CD4-positive, alpha-beta T cell treated with Interleukin-2 at 100 ng/mL for 4 hours (primary cell): ENCODE data around the gene TMED4.
A peak's percentile ranks its signal among the peaks of the same experiment; 100 is the strongest.

Source experiments
- DNase-seq: peaks from one replicate; pipeline ENCODE4 v3.0.0-alpha.2; 2020; ENCODE audit warnings: low spot score

Gene TMED4

DNA sequence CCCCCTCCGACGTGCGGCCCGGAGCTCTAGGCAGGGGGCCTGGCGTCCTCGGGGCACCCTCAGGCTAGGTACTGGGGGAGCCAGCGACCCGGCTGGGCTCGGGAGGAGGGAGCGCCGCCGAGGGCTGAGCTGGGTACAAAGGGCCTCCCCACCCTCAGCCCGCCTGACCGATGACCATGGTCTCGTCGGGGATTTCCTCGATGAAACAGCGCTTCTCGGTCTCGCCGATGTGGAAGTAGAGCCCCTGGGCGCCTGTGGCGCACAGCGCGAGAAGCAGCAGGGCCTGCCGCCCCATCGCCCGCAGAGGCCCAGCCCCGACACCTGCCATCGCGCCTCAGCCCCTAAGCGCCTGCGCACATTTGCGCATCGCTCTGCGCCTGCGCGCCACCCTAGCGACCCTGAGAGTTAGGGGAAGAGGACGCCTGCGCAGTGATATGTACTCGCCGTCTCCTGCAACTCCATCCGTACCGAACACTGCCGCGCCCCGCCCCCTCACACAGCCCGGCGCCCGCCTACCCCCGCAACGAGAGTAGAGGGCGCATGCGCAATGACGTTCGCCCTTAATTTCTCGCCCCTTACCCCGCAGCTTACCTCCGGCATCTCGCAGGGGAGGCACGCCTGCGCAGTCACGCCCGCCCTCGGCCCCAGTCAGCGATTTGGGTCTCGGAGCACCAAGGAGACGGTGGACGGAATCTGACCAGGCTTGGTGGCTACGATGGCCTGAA is at the start of gene TMED4:
Gene TMED4, minus strand, starts transcription at position 353 of the 725 bp plus-strand sequence. Its CDS starts 25 bp downstream, at position 328.
- DNase-seq, result peak; percentile 100

DNA sequence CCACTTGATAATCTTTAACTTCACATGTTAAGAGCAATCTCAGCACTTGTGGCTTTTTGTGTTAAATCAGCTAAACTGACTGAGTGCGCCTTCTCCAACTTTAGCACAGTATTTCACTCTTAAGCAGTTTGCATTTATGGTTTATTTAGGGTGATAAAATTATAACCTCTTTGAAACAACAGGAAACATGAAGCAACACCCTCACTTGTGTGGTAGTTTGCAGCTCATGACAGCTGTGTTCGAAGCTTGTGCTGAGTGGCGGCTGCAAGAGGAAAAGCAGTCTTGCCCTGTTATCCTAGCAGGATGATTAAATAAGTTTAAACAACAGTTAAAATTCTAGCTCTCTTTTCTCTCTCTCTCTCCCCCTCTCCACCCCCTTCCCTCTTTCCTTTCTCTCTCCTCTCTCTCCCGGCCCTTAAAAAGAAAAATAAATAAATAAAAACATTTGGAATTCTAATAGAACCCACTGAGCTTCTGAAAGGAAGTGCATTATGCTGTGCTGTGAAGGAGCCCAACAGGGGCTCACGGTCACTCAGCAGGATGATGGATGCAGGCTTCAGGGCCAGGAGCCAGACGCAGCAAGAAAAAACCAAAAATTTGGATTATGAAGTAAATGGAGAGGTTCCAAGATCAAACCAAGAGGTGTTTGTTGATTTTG is 49.6 kb upstream of the TMED4 start:
- peak; percentile 78 for DNase-seq

DNA sequence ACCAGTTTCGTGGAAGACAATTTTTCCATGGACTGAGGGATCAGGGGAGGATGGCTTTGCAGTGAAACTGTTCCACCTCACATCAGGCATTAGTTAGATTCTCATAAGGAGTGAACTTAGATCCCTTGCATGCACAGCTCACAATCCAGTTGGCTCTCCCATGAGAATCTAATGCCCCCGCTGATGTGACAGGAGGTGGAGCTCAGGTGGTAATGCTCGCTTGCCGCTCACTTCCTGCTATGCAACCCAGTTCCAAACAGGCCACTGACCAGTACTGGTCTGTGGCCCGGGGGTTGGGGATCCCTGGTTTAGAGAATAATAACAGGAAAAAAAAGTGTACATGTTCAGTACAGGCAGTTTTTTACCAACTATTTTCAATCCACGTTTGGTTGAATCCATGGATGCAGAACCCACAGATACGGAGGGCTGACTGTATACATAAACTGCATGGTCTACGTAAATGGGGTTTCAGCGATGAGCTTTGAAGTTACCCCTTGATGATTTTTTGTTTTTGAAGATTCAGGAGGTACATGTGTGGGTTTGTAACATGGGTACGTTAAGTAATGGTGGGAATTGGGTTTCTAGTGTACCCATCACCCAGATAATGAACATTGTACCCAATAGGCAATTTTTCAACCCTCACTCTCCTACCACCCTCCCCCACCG is 48.9 kb upstream of the TMED4 start:
- DNase-seq, result no peak

DNA sequence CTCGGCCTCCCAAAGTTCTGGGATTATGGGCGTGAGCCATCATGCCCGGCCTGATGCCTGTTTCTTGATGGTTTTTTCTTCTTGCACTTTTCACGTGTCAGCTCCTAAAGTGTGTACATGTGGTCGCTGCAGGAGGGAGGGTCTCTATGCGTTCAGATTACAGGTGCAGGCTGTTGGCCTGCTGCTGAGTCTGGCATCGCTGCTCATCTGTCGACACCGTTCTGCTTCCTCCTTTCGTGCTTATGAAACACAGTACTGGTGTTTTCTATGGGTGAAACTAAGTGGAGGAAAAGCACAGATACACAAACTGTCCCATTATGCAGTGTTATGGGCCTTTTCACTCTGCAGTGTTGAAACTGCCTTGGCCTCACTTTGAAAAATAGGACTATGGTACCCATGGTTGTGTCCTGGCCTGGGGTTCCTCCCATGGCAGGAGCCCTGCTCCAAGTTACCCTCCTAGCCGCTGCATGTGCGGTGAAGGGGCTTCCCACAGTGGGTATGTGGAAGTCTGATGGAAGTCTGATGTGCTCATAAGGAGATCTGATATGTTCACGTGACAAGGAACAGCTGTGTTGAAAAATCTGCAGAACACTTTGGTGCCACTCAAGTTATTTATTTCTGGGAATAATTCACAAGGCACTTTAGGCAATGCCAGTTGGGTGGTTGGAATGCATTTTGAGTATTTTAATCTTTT is 47.9 kb upstream of the TMED4 start:
- no peak for DNase-seq

DNA sequence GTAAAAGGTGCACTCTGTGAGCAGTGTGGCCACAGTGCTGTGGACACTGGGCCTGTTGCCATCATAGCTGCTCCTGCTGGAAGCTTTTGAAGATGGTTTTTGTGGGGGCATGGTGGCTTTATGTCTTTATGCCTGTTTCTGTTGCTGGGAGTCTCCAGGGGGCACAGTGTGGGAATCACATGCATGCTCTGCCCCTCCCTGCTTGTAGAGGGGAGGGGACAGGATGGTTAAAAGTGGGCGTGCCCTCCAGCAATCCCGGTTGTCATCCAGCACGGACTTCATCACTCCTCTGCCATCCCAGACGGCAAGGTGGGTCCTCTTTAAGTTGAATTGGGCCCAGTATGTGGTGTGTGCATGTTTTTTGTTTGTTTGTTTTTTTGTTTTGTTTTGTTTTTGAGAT is 44.6 kb upstream of the TMED4 start:
- no peak for DNase-seq

DNA sequence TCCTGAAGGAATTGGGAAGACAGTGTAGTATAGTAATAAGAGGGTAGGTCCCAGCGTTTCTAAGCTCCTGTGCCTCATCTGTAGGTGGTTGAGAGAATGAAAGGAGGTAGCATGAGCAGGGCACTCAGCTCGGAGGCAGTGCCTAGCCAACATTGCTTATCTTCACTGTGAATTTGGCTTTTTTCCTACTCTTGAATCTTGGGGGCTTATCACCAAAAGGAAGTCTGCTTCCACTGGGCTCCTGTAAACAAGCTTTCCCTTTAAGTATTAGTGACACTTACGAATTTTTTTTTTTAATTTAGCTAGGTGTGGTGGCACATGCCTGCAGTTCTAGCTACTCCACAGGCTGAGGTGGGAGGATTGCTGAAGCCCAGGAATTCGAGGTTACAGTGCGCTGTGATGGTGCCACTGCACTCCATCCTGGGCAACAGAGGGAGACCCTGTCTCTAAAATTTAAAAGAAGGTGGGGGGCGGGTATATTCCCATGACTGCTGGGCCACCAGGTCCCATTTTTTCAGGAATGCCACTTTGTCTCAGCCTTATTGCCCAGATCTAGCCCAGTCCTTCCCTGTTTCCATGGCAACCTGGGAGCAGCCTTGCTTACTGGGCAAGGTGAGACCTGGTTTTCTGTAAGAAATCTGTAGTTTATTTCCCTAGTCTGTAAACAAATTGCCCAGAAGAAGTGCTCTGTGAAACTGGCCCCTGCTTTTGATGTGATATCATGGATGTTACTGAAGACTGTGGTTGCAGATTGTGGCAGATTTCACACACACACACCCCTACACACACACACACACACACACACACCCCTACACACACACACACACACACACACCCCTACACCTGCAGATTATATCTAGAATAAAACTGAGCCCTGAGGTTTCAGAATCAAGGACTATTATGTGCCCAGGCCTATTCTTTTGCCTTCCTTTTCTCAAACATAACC is 43.8 kb upstream of the TMED4 start:
- DNase-seq, result peak; percentile 57

DNA sequence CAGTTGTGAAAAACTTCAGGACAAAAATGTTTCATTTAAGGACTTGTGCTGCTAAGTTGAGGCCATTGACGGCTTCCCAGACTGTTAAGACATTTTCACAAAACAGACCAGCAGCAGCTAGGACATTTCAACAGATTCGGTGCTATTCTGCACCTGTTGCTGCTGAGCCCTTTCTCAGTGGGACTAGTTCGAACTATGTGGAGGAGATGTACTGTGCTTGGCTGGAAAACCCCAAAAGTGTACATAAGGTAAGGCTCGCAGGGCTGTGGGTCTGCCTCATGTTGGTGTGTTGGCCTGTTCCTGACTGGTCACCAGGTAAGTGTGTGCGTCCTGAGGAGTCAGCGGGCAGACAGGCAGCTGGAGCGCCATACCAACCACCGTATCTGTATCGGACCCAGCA is 42.3 kb upstream of the TMED4 start:
- no peak for DNase-seq

DNA sequence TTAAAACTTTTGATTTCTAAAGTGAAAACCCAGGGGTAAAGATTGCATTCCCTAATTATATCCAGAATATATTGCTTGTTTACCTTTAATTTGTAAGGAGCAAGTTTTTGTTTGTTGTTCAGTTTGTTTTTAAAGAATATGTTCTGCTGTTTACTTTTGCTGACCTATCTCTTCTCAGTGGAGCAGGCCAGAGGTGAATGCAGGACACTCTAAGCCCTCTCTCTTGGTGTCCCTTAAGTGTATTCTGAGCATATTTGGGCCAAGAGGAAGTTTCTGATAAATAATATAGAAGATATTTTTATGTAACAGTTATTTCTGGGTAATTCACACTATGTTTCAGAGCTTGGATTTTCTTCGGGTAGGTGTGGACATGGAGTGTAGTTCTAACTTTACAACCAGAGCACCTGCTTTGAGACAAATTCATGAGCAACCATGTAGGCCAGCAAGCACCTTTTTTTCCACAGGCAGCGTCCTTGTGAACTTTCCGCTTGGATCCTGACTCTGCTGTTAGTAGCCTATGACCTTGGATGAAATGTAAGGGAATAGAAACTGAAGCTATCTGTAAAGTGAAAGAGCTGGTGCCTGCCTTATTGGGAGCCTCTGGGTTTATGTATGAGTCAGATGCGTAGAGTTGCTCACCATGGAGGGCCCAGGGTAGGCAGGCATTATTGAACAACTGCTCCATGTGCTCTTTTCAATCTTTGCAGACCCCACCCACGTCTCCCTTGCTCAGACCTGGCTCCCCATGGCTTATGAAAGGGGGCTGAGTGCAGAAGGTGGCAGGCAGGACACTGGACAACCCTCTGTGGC is 40.5 kb upstream of the TMED4 start:
- peak; percentile 67 for DNase-seq

DNA sequence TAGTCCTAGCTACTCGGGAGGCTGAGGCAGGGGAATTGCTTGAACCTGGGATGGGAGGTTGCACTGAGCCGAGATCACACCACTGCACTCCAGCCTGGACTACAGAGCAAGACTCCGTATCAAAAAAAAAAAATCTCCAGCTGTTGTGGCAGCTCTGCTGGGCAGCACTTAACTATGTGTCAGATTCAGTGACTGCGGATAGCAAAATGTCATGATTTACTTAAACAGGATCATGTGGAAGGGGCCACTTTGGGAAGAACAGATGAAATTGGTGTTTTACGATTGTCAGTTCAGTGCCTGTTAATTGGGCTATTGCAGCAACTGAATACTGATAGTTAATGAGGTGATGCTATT is 39.7 kb upstream of the TMED4 start:
- no peak for DNase-seq

DNA sequence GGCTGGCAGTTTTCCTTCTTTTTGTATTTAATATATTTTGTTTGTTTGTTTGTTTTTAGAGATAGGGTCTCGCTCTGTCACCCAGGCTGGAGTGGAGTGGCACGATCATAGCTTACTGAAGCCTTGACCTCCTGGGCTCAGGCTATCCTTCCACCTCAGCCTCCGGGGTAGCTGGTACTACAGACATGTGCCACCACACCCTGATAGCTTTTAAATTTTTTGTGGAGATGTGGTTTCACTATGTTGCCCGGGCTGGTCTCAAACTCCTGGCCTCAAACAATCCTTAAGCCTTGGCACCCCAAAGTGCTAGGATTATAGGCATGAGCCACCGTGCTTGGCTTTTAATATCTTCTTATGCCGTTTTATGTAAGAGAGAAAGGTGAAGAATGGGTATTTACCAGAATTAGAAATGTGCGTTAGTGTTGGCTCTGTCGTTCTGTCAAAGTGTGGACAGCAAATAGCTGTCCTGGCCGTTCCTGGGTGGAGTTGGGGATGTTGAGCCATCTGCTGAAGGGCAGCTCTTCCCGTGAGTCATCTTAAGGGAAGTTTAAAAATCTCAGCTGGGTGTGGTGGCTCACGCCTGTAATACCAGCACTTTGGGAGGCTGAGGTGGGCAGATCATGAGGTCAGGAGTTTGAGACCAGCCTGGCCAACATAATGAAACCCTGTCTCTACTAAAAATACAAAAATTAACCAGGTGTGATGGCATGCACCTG is 39.2 kb upstream of the TMED4 start:
- DNase-seq, result no peak

DNA sequence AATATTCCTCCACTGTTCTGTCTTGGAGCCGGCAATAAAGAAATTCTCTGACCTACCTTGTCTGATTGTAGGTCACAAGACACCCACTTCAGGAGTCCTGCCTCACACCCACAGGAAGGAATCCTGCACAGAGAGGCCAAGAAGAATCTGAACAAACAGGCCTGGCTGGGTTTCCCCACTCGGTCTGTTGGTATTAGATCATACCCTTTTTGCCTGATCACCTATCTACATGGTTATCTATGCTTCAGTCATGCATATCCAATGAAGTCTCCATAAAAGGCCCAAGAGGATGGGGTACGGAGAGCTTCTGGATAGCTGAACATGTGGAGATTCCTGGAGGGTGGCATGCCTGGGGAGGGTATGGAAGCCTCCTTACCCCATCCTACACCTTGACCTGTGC is 36.7 kb upstream of the TMED4 start:
- DNase-seq, result peak; percentile 68

DNA sequence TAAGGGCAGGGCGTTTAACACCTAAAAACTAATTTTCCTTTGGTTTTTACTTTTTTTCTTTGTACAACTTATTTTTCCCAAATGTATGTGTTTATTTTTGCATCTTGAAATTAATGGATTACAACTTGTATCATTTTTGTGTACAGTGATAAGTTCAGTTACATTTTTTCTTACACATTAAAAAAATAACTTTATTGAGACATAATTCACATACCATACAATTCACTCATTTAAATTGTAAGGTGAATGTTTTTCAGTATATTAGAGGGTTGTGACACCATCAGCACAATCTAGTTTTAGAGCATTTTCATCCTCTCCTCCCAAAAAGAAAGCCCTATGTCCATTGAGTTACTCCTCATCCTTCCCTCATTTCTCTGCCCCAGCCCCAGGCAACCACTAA is 36.0 kb upstream of the TMED4 start:
- no peak for DNase-seq

DNA sequence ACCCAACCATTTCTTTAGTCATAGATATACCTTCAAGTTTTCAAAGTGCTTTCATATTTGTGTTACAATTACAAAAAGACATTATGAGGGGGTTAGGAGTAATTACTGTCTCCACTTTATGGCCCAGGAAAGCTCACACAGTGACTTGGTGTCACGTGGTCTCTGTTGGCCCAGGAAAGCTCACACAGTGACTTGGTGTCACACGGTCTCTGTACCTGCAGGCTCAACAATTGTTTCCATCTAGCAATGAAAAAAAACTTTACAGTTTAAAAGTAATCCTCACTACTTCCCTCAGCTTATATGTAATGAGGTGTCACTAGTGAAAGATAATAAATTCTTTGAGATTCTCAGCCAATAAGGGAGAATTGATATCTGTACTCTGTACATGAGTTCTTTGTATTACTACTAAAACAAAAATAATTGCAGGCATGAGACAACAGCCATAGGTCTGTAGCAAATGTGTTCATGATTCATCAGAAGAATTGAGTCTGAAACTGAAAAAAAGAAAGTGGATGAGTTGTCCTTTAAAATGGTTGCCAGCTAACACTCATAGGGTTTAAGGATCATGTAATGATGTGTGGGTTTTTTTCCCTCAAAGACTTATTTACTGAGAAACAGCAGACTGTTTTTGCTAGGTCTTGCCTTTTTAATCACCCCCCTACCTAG is 35.3 kb upstream of the TMED4 start:
- DNase-seq, result peak; percentile 71

DNA sequence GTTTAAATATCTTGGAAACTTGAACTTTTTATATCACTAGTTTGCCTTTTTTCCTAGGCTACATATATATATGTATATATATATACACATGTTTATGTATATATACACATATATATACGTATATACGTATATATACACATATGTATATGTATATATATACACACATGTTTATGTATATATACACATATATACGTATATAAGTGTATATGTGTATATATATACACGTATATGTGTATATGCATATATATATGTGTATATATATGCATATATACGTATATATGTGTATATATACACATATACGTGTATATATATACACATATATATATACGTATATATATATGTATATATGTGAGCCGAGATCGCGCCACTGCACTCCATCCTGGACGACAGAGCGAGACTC is 34.5 kb upstream of the TMED4 start:
- DNase-seq, result no peak

DNA sequence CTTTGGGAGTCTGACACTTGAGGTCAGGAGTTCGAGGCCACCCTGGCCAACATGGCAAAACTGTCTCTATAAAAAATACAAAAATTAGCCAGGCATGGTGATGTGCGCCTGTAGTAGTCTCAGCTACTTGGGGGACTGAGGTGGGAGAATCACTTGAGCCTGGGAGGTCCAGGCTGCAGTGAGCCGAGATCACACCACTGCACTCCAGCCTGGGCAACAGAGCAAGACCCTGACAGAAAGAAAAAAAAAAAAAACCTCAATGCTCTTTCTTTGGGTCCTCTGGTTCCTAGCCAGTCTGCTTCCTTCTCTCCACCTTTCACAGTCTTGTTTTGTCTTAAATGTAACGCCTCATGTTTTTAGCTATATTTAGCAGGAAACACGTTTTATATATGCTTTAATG is 33.8 kb upstream of the TMED4 start:
- DNase-seq, result no peak

DNA sequence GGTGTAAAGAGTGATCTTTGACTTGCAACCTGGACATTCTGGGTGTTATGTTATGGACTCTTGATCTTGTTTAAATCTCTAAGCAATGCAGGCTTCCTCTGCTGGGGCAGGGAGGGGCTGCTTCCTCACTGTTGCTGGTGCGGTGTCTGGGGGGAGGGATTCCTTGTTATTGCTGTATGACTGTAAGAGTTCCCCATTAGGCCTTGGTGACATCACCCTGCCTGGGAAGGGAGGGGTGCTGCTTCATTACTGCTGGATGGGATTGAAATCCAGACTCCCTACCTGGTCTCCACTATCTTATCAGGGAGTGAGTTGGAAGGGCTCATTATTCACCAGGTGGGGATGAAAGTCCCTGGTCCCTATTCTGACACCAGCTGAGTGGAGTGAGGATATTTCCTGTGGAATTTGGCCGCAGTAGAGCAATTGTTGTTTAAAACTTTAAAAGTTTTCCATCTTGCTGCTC is 33.1 kb upstream of the TMED4 start:
- peak; percentile 65 for DNase-seq

DNA sequence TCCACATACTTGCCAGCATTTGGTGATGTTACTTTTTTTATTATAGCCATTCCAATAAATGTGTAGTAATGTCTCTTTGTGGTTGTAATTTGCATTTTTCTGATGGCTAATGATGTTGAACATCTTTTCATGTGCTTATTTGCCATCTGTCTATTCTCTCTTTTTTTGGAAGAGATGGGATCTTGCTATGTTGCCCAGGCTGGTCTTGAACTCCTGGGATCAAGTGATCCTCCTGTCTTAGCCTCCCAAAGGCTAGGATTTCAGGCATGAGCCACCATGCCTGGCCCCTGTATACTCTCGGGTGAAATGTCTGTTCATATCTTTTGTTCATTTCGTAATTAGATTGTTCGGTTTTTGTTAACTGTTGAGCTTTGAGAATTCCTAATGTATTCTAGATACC is 27.8 kb upstream of the TMED4 start:
- no peak for DNase-seq

DNA sequence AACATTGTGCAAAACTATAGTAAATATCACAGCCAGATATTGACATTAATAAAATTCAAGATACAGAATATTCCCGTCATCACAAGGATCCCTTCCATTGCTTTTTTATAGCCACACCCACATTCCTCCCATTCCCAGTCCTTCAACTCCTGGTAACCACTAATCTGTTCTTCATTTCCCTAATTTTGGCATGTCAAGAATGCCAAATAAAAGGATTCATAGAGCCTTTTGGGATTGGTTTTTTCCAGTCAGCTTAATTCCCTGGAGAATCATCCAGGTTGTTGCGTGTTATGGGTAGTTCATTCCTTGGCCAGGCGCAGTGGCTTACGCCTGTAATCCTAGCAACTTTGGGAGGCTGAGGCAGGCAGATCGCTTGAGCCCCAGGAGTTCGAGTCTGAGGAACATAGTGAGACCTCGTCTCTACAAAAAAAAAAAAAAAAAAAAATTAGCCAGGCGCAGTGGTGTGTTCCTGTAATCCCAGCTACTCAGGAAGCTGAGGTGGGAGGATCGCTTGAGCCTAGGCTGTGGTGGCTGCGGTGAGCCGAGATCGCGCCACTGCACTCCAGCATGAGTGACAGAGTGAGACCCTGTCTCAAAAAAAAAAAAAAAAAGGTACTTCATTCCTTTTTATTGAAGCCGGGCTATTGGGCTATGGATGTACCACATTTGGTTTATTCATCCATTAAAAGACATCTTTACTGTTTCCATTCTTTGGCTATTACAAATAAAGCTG is 27.1 kb upstream of the TMED4 start:
- no peak for DNase-seq
